HepG2 (cell line): ENCODE results near the gene AP3B1.

ENCODE experiments used
- CBX2 ChIP-seq, 2 experiments: fragments of 200-600 bp in 1 of 2; sonication (generic); formaldehyde crosslinking in 1 of 2; IDR thresholded peaks; 2 replicates each; pipeline versions ENCODE4 v1.7.0 to v1.8.1; 2018 to 2022; ENCODE audit warnings: low read depth in 2 of 2, low read length in 1 of 2, mild to moderate bottlenecking in 1 of 2, missing genetic modification reagents in 1 of 2
- ETV6 ChIP-seq: sonication (generic); formaldehyde crosslinking; conservative IDR thresholded peaks from 2 replicates; pipeline ENCODE4 v1.4.0; 2020; ENCODE audit warnings: missing genetic modification reagents
- FOXP4 ChIP-seq: sonication (generic); formaldehyde crosslinking; IDR thresholded peaks from 2 replicates; pipeline ENCODE4 v1.4.0; 2020; ENCODE audit warnings: missing genetic modification reagents
- HDAC2 ChIP-seq: sonication (generic); formaldehyde crosslinking; IDR thresholded peaks from 2 replicates; pipeline ENCODE4 v1.4.0; 2020; ENCODE audit warnings: missing genetic modification reagents
- KLF16 ChIP-seq, 2 experiments: sonication (generic) in 1 of 2; formaldehyde crosslinking in 1 of 2; IDR thresholded peaks; 2 replicates each; pipeline versions ENCODE4 v1.6.1 to v1.8.0; 2016 to 2023; ENCODE audit warnings: missing genetic modification reagents in 2 of 2, missing compliant biosample characterization in 1 of 2
- MTF1 ChIP-seq: sonication (generic); formaldehyde crosslinking; IDR thresholded peaks from 2 replicates; pipeline ENCODE4 v1.5.0; 2020; ENCODE audit warnings: missing genetic modification reagents
- NFYB ChIP-seq: sonication (generic); formaldehyde crosslinking; IDR thresholded peaks from 2 replicates; pipeline ENCODE4 v1.4.0; 2020; ENCODE audit warnings: missing genetic modification reagents
- POLR2AphosphoS5 ChIP-seq: IDR thresholded peaks from 2 replicates; pipeline ENCODE4 v1.6.1; 2012; ENCODE audit warnings: low read depth, low read length
- ZBTB26 ChIP-seq: IDR thresholded peaks from 2 replicates; pipeline ENCODE4 v1.6.1; 2016; ENCODE audit warnings: missing compliant biosample characterization, missing genetic modification reagents, borderline replicate concordance
- ZNF30 ChIP-seq: sonication (generic); formaldehyde crosslinking; IDR thresholded peaks from 2 replicates; pipeline ENCODE4 v1.5.0; 2020; ENCODE audit warnings: mild to moderate bottlenecking, missing genetic modification reagents
- ZNF639 ChIP-seq: conservative IDR thresholded peaks from 2 replicates; pipeline ENCODE4 v1.6.1; 2018; ENCODE audit warnings: missing genetic modification reagents
- ZSCAN22 ChIP-seq: sonication (generic); formaldehyde crosslinking; IDR thresholded peaks from 2 replicates; pipeline ENCODE4 v1.4.0; 2020; ENCODE audit warnings: mild to moderate bottlenecking, missing genetic modification reagents
- TF ChIP-seq, protein P1 (sequence below): sonication (generic); formaldehyde crosslinking; IDR thresholded peaks from 2 replicates; pipeline ENCODE4 v1.5.0; 2020; ENCODE audit warnings: mild to moderate bottlenecking, missing genetic modification reagents, moderate library complexity
- TF ChIP-seq, protein P2 (sequence below): sonication (generic); formaldehyde crosslinking; IDR thresholded peaks from 2 replicates; pipeline ENCODE4 v1.4.0; 2020; ENCODE audit warnings: mild to moderate bottlenecking, missing genetic modification reagents

DNA sequence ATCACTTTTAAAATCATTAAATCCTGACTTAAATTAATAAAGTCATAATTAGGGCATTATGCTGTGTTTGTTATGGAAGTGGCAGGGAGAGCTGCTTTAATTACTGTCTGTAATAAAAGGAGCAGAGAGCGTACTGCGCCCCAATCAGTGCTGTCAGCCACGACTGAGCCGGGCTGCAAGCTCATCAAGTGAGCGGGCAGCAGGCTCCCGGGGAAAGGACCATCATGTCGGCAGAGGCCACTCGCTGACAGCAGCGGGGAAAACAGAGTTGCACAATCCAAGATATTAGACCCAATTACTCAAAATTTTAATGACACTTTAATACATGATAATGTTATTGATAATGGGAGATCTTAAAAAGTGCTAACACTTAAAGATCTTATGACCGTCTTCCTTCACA is 181.6 kb downstream of the AP3B1 start:
- no peak for TF ChIP-seq ZNF639 (CRISPR knock-in tag)
- TF ChIP-seq HDAC2: no peak
- TF ChIP-seq, protein P1, sequence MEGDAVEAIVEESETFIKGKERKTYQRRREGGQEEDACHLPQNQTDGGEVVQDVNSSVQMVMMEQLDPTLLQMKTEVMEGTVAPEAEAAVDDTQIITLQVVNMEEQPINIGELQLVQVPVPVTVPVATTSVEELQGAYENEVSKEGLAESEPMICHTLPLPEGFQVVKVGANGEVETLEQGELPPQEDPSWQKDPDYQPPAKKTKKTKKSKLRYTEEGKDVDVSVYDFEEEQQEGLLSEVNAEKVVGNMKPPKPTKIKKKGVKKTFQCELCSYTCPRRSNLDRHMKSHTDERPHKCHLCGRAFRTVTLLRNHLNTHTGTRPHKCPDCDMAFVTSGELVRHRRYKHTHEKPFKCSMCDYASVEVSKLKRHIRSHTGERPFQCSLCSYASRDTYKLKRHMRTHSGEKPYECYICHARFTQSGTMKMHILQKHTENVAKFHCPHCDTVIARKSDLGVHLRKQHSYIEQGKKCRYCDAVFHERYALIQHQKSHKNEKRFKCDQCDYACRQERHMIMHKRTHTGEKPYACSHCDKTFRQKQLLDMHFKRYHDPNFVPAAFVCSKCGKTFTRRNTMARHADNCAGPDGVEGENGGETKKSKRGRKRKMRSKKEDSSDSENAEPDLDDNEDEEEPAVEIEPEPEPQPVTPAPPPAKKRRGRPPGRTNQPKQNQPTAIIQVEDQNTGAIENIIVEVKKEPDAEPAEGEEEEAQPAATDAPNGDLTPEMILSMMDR (CRISPR knock-in tag): no peak
- TF ChIP-seq, protein P2, sequence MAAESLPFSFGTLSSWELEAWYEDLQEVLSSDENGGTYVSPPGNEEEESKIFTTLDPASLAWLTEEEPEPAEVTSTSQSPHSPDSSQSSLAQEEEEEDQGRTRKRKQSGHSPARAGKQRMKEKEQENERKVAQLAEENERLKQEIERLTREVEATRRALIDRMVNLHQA (CRISPR knock-in tag): no peak
- no peak for TF ChIP-seq ETV6 (CRISPR knock-in tag)
- no peak for TF ChIP-seq NFYB (CRISPR knock-in tag)
- TF ChIP-seq KLF16 (CRISPR knock-in tag; IDR thresholded peaks at IDR 0.05): no peak
- TF ChIP-seq ZBTB26 (CRISPR knock-in tag): no peak
- TF ChIP-seq ZSCAN22 (CRISPR knock-in tag): no peak
- TF ChIP-seq FOXP4 (CRISPR knock-in tag): no peak
- no peak for TF ChIP-seq CBX2 (IDR thresholded peaks at IDR 0.05; ENCODE audit: low read depth, low read length)
- TF ChIP-seq CBX2 (CRISPR knock-in tag; IDR thresholded peaks at IDR 0.05; ENCODE audit: low read depth): no peak
- no peak for TF ChIP-seq POLR2AphosphoS5
- TF ChIP-seq ZNF30: no peak
- TF ChIP-seq MTF1 (CRISPR knock-in tag): no peak
